ENCODE results near the gene RNU1-3.

- TF ChIP-seq MAX (IDR thresholded peaks at IDR 0.05; ENCODE audit: low read depth, low read length) (no peak), POLR2A (IDR thresholded peaks at IDR 0.05; ENCODE audit: extremely low read depth, insufficient read length) (no peak)
- TF ChIP-seq, protein P1, sequence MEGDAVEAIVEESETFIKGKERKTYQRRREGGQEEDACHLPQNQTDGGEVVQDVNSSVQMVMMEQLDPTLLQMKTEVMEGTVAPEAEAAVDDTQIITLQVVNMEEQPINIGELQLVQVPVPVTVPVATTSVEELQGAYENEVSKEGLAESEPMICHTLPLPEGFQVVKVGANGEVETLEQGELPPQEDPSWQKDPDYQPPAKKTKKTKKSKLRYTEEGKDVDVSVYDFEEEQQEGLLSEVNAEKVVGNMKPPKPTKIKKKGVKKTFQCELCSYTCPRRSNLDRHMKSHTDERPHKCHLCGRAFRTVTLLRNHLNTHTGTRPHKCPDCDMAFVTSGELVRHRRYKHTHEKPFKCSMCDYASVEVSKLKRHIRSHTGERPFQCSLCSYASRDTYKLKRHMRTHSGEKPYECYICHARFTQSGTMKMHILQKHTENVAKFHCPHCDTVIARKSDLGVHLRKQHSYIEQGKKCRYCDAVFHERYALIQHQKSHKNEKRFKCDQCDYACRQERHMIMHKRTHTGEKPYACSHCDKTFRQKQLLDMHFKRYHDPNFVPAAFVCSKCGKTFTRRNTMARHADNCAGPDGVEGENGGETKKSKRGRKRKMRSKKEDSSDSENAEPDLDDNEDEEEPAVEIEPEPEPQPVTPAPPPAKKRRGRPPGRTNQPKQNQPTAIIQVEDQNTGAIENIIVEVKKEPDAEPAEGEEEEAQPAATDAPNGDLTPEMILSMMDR (IDR thresholded peaks at IDR 0.05; ENCODE audit: low read depth, low read length), result no peak
These were observed 45.5 kb downstream of the RNU1-3 start for GRCh38 chr1:16621300-16621658.
